ENCODE data around the gene CORO6.
A peak's percentile ranks its signal among the peaks of the same experiment; 100 is the strongest.

CORO6 gene

DNA sequence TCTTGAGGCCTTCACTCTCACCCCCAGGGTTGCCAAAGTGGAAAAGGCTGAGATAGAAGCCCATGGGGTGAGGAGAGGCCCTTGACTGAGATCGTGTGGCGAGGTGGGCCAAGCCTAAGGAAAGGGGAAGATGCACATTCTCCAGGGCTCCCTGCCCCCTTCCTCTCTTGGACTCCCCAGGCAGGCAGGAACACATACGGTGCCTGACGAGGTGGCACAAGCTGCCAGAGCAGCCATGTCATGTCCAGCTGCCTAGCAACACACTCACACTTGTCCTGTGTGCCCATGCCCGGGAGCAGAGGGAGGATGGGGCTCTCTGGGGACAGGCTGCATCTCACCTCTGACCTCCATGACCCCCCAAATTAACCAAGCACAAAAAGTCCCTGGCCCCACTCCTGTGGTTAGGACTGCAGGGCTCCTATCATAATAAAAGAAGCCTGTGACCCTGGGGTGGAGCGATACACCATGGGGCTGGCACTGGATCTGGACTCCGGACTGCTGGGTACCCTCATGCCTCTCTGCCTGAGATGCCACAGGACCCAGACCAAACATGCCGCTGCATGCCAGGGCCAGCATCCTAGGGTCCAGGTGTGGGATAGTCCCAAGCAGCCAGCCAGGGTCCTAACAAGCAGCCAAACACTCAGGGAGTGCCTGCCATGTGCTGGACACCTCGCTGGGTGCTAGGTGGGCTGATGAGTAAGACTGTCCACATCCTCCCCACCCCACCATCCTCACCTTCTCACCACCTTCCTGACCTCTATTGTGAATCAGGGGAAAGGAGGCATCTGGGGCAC, 35.8 kb downstream of the CORO6 start:
- H3K36me3 ChIP-seq (ENCODE audit: control insufficient read depth, insufficient read depth, low read length): peaks cover 3% of the 10 kb centered on the region
- no peaks in the 10 kb centered on the region for H3K9me3 ChIP-seq (ENCODE audit: control insufficient read depth, insufficient read depth, low read length)
- no peak overlapping the region for H3K9ac ChIP-seq (ENCODE audit: low read depth, low read length)
- no peak overlapping the region for H3K4me3 ChIP-seq (ENCODE audit: low read depth, low read length)
- peaks cover 14% of the 10 kb centered on the region for H3K4me1 ChIP-seq (ENCODE audit: control insufficient read depth, insufficient read depth, low read length)
- peaks cover 21% of the 10 kb centered on the region for H3K27me3 ChIP-seq (ENCODE audit: control insufficient read depth, insufficient read depth, low read length)

DNA sequence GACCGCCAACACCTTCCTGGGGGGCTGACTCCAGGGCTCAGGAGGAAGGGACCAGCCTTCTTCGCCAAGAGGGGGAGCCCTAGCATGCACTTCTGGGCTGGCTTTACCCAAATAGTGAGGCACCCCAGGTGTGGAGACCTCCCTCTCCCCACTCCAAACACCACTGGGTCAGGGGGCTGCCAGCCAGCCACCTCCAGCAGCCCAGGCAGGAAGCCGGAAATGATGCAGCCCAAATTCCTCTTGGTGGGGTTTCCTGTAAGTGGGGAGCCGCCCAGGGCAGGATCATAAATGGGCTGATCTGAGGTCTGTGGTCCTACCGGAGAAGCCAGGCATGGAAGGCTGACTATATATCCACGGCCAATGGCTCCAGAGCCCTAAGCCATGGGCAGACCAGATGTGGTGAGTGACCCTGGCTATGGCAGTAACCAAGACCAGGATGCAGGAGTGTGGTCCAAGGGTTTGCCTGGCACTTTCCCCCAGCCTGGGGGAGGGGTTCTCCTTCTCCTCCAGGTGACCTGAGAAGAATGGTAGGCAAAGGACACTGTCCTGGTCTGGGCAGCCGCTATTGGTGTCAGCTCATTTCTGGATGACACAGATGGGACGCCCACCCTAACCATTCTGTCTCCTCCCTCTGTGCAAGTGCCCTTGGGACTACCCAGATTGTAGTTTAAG, 37.5 kb downstream of the CORO6 start:
- H3K4me3 ChIP-seq (ENCODE audit: low read depth, low read length): no peak overlapping the region
- H3K36me3 ChIP-seq (ENCODE audit: control insufficient read depth, insufficient read depth, low read length): peaks cover 3% of the 10 kb centered on the region
- H3K9ac ChIP-seq (ENCODE audit: low read depth, low read length): no peak overlapping the region
- peaks cover 16% of the 10 kb centered on the region for H3K27me3 ChIP-seq (ENCODE audit: control insufficient read depth, insufficient read depth, low read length)
- peaks cover 13% of the 10 kb centered on the region for H3K4me1 ChIP-seq (ENCODE audit: control insufficient read depth, insufficient read depth, low read length)
- H3K9me3 ChIP-seq (ENCODE audit: control insufficient read depth, insufficient read depth, low read length): no peaks in the 10 kb centered on the region

- no peaks in the 10 kb centered on the region for H3K9me3 ChIP-seq (ENCODE audit: control insufficient read depth, insufficient read depth, low read length)
- peaks cover 3% of the 10 kb centered on the region for H3K36me3 ChIP-seq (ENCODE audit: control insufficient read depth, insufficient read depth, low read length)
- H3K4me3 ChIP-seq (ENCODE audit: low read depth, low read length): no peak overlapping the region
- peaks cover 11% of the 10 kb centered on the region for H3K27me3 ChIP-seq (ENCODE audit: control insufficient read depth, insufficient read depth, low read length)
- peaks cover 9% of the 10 kb centered on the region for H3K4me1 ChIP-seq (ENCODE audit: control insufficient read depth, insufficient read depth, low read length)
- H3K9ac ChIP-seq (ENCODE audit: low read depth, low read length): peak overlapping the region; percentile 24
These were observed 38.1 kb downstream of the CORO6 start for GRCh38 chr17:29584452-29585079.

DNA sequence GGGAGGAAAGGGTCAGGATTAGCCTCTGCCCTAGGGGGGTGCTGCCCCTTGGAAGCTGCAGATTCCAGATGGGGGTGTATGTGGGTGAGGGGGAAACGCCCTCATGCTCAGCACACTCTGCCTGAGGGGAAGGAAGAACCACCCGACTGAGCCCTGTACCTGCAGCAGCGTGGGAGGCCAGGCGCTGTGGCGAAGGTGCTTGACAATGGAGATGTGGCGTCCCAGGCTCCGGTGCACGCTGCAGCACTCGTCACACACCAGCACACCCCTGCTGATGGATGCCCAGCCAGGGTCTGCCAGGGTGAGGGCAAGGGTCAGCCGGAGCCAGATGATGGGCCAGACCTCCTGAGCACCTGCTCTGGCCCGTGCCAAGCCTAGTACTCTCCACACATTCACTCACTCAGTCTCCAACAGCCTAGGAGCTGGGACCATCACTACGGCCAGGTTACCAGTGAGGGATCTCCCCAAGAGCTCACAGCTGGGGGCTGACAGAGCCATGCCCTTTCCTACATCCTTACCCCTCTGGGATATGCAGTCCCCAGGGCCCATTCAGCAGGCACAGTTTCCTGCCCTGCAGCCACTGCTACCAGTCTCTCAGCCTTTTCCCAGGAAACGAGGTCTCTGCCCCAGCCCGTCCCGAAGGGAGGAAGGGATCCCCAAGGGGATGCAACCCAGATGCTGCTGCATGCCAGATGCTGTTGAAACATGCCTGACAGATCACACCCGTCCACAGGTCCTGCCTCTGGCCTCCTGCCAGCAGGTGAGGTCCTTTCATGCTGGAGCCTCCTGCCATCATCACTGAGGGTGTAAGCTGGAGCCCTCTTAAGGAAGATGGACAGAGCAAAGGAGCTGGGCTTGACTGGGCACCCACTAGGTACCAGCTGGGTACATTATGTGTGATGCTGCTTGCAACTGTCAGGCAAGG, 39.1 kb downstream of the CORO6 start:
- peaks cover 9% of the 10 kb centered on the region for H3K4me1 ChIP-seq (ENCODE audit: control insufficient read depth, insufficient read depth, low read length)
- H3K9ac ChIP-seq (ENCODE audit: low read depth, low read length): no peak overlapping the region
- H3K9me3 ChIP-seq (ENCODE audit: control insufficient read depth, insufficient read depth, low read length): no peaks in the 10 kb centered on the region
- peaks cover 3% of the 10 kb centered on the region for H3K36me3 ChIP-seq (ENCODE audit: control insufficient read depth, insufficient read depth, low read length)
- H3K27me3 ChIP-seq (ENCODE audit: control insufficient read depth, insufficient read depth, low read length): peaks cover 11% of the 10 kb centered on the region
- no peak overlapping the region for H3K4me3 ChIP-seq (ENCODE audit: low read depth, low read length)

DNA sequence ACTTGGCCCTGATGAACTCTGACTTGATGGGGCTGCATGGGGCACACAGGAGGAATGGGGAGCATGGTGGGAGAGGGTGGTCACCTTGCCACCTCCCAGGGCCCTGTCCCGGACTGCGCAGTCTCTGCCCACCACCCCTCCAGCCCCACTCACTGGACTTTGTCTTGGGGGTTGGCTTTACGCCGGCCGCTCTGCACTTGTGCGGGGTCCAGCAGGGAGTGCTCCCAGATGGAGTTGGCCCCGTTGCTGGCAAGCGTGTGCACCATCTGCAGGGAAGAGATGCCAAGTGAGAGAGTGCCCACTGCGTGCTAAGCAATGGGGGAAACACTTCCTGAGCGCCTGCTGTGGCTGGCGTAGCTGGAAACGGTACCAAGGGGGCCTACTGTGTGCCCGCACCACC, 39.9 kb downstream of the CORO6 start:
- no peaks in the 10 kb centered on the region for H3K9me3 ChIP-seq (ENCODE audit: control insufficient read depth, insufficient read depth, low read length)
- H3K4me1 ChIP-seq (ENCODE audit: control insufficient read depth, insufficient read depth, low read length): peaks cover 9% of the 10 kb centered on the region
- no peak overlapping the region for H3K9ac ChIP-seq (ENCODE audit: low read depth, low read length)
- no peak overlapping the region for H3K4me3 ChIP-seq (ENCODE audit: low read depth, low read length)
- peaks cover 6% of the 10 kb centered on the region for H3K27me3 ChIP-seq (ENCODE audit: control insufficient read depth, insufficient read depth, low read length)
- peaks cover 9% of the 10 kb centered on the region for H3K36me3 ChIP-seq (ENCODE audit: control insufficient read depth, insufficient read depth, low read length)

DNA sequence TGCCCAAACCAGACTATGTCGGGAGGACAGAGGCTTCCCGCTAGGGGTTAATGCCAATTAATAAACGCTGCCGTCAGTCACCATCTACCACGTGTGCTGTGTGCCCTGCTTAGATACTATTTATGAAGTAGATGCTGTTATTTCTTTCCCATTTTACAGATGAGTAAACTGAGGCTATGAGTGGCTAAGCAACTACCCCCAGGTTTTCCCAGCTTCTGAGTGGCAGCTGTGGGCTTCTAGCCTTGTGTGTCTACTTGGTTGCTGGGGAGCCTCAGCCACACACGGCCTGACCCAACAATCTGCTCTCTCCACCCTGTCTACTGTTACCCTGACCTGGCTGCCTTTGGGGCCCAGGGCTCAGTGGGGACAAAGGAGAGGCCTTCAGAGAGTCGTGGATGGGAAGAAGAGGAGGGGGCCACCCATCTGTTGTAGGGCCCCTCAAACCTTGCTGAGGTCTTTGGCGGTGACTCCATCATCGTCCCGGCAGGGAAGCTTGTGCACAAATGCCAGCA, 40.4 kb downstream of the CORO6 start:
- H3K9ac ChIP-seq (ENCODE audit: low read depth, low read length): no peak overlapping the region
- H3K27me3 ChIP-seq (ENCODE audit: control insufficient read depth, insufficient read depth, low read length): peaks cover 1% of the 10 kb centered on the region
- no peaks in the 10 kb centered on the region for H3K9me3 ChIP-seq (ENCODE audit: control insufficient read depth, insufficient read depth, low read length)
- peaks cover 9% of the 10 kb centered on the region for H3K4me1 ChIP-seq (ENCODE audit: control insufficient read depth, insufficient read depth, low read length)
- no peak overlapping the region for H3K4me3 ChIP-seq (ENCODE audit: low read depth, low read length)
- H3K36me3 ChIP-seq (ENCODE audit: control insufficient read depth, insufficient read depth, low read length): peaks cover 13% of the 10 kb centered on the region

DNA sequence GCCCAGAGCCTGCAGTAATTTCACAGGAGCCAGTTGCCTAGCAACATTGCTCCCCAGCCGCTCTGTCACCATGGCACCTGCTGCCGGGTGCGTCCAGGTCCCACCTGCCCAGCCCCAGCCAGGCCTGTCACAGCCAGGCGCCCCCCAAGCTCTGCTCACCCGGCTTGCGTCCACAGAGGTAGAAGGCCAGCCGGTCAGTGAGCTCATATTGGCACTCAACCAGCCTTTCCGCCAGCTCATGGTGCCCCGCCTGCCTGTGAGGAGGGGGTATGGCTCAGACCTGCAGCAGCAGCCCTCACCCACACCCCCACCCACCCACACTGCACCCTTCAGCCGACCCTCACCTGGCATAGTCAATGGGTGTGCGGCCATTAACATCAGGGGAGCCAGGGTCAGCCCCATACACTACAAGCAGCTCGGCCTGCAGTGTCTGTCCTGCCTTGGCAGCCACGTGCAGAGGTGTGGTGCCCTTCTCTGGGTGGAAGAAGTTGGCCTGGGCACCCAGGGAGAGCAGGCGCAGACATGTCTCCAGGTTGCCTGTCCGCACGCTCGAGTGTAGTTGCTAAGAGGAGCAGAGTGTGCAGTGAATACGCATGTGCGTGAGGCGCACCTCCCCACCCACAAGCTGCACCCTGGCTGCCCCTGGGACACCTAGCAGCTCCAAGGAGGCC, 41.0 kb downstream of the CORO6 start:
- no peaks in the 10 kb centered on the region for H3K27me3 ChIP-seq (ENCODE audit: control insufficient read depth, insufficient read depth, low read length)
- H3K9me3 ChIP-seq (ENCODE audit: control insufficient read depth, insufficient read depth, low read length): no peaks in the 10 kb centered on the region
- no peak overlapping the region for H3K4me3 ChIP-seq (ENCODE audit: low read depth, low read length)
- peaks cover 9% of the 10 kb centered on the region for H3K4me1 ChIP-seq (ENCODE audit: control insufficient read depth, insufficient read depth, low read length)
- peaks cover 18% of the 10 kb centered on the region for H3K36me3 ChIP-seq (ENCODE audit: control insufficient read depth, insufficient read depth, low read length)
- no peak overlapping the region for H3K9ac ChIP-seq (ENCODE audit: low read depth, low read length)

- Histone ChIP-seq H3K36me3 (ENCODE audit: control insufficient read depth, insufficient read depth, low read length) (peaks cover 23% of the 10 kb centered on the region), H3K9ac (ENCODE audit: low read depth, low read length) (no peak overlapping the region), H3K4me3 (ENCODE audit: low read depth, low read length) (no peak overlapping the region)
These were observed 42.6 kb downstream of the CORO6 start for GRCh38 chr17:29579866-29580771.

GRCh38 chr17:29578626-29579485, 43.9 kb downstream of the CORO6 start:
- Histone ChIP-seq H3K27me3 (ENCODE audit: control insufficient read depth, insufficient read depth, low read length) (no peaks in the 10 kb centered on the region), H3K9me3 (ENCODE audit: control insufficient read depth, insufficient read depth, low read length) (no peaks in the 10 kb centered on the region), H3K4me1 (ENCODE audit: control insufficient read depth, insufficient read depth, low read length) (no peaks in the 10 kb centered on the region), H3K36me3 (ENCODE audit: control insufficient read depth, insufficient read depth, low read length) (peaks cover 28% of the 10 kb centered on the region), H3K9ac (ENCODE audit: low read depth, low read length) (no peak overlapping the region), H3K4me3 (ENCODE audit: low read depth, low read length) (no peak overlapping the region)

More at GRCh38 chr17:29579866-29580771, 42.6 kb downstream of the CORO6 start:
- Histone ChIP-seq H3K9me3 (ENCODE audit: control insufficient read depth, insufficient read depth, low read length) (no peaks in the 10 kb centered on the region), H3K27me3 (ENCODE audit: control insufficient read depth, insufficient read depth, low read length) (no peaks in the 10 kb centered on the region), H3K4me1 (ENCODE audit: control insufficient read depth, insufficient read depth, low read length) (peaks cover 6% of the 10 kb centered on the region)

All from iPS-15b (cell line).